Measurements from ENCODE around the gene BHLHE41.

The BHLHE41 gene

DNA sequence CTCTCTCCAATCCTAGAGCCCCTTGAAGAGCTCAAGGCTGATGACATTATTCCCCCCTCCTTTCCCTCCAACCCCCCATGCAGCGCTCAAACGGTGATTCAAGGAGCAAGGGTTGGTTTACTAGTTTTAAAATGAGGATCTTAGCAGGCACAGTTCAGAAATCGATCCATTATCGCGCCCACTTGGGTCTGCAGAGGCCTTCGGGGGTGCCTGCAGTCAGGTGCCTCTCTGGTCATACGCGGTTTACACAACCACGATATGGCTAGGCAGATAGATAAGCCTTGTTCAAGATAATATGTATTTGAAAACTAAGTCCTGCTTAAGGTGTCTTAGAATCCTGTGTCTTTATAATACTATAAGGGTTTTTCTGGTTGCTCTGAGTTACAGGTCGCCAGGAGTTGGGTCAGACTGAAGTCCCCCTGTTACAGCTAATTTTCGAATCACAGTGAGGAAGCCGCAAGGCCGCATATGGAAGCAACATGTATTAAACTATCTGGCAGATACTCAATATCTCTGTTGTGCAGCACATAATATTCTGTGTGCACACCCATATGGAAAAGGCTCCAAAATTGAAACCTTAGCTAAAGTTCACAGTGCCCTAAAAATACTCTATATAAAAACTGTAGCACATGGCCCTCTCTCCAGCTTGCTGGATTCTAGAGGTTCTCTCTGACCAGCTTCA is 10.0 kb downstream of the BHLHE41 start:
- peak overlapping the region; percentile 44 for H3K4me3 ChIP-seq (replicated peaks; ENCODE audit: low read depth, low read length)
- no peak for DNase-seq (ENCODE audit: extremely low read depth, low read depth)
- TF ChIP-seq, protein P1, sequence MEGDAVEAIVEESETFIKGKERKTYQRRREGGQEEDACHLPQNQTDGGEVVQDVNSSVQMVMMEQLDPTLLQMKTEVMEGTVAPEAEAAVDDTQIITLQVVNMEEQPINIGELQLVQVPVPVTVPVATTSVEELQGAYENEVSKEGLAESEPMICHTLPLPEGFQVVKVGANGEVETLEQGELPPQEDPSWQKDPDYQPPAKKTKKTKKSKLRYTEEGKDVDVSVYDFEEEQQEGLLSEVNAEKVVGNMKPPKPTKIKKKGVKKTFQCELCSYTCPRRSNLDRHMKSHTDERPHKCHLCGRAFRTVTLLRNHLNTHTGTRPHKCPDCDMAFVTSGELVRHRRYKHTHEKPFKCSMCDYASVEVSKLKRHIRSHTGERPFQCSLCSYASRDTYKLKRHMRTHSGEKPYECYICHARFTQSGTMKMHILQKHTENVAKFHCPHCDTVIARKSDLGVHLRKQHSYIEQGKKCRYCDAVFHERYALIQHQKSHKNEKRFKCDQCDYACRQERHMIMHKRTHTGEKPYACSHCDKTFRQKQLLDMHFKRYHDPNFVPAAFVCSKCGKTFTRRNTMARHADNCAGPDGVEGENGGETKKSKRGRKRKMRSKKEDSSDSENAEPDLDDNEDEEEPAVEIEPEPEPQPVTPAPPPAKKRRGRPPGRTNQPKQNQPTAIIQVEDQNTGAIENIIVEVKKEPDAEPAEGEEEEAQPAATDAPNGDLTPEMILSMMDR (IDR thresholded peaks at IDR 0.05; ENCODE audit: low read depth, low read length, missing control alignments), result no peak

DNA sequence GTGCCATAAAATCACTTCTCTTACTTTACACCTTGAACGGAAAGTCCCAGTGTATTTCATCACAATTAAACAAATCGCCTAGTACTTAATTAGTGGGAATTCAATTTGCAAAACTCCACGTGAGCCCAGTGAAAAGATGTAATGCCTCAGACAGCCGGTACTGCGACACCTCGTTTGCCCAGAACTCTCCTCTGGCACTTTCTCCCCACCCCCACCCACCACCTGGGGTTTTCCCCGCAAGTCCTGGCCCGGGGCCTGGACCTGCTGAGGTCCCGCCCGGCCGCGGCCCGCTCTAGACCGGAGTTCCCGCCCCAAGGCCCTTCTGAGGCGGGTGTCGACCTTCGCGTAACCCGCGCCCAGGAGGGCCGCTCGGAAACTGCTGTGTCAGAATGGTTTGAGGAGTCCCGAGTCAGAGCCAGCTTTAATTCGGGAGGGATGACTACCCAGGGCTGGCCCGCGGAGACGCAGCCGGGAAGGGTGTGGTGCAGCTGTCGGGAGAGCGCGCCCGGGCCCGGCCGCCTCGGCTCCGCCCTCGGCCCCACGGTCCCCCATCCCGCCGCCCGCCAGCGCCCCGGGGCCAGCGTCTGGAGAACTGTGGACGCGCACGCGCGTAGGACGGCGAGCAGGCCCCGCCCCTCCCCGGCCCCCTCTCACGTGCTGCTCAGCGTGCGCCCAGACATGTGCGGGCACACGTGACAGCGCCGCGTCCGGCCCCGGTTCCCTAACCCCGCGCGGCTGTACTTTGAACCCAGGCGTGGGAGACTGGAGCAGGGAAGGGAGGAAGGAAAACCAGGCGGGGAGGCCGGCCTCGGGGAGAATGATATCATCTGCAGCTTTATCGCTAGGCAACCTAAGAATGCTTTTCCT is 10.8 kb downstream of the BHLHE41 start:
- no peak for DNase-seq (ENCODE audit: extremely low read depth, low read depth)
- TF ChIP-seq, protein P1 (IDR thresholded peaks at IDR 0.05; ENCODE audit: low read depth, low read length, missing control alignments), result no peak
- H3K4me3 ChIP-seq (replicated peaks; ENCODE audit: low read depth, low read length), result peak overlapping the region; percentile 44

DNA sequence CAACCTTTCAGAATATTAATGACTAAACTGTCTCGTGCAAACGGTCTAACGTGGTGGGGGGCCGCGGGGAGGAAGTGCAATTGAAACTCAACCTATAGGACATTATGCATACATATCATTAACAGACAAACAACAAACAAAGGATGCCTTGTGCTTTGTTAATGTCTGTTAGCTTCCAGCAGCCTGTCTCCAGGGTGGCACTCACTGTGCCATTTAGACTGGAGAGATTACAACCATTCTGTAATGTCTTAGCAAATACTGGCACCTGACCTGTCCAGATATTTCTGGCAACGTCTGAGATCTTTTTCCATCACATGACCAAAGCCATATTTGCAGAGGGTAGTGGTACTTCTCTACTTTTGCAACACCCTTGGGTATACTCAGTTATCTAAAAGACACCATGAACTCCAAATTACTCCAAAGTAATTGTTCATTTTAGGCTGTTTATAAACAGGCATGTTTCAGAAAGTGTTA is 11.6 kb downstream of the BHLHE41 start:
- no peak for DNase-seq (ENCODE audit: extremely low read depth, low read depth)
- TF ChIP-seq, protein P1 (IDR thresholded peaks at IDR 0.05; ENCODE audit: low read depth, low read length, missing control alignments), result no peak
- H3K4me3 ChIP-seq (replicated peaks; ENCODE audit: low read depth, low read length), result no peak overlapping the region

DNA sequence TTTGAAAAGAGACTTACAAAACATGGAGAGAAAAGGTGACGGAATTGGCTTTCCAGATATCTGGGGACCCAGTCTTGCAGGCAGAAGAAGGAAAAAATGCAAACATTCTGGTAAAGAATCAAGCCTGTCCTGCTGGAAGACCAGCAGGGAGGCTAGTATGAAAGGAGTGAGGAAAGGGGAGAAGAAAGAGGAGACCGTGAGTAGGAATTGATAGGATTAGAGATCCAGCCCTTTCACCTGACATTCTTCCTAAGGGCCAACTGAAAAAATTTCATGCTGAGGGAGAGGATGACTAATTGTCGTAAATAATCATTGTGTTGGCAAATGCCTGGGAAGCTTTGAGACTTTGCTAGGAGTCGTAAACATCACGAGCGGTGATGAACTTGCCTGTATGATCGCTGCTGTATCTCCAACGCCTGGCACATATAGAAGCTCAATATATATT is 12.1 kb downstream of the BHLHE41 start:
- no peak overlapping the region for H3K4me3 ChIP-seq (replicated peaks; ENCODE audit: low read depth, low read length)
- no peak for DNase-seq (ENCODE audit: extremely low read depth, low read depth)
- TF ChIP-seq, protein P1 (IDR thresholded peaks at IDR 0.05; ENCODE audit: low read depth, low read length, missing control alignments), result no peak

DNA sequence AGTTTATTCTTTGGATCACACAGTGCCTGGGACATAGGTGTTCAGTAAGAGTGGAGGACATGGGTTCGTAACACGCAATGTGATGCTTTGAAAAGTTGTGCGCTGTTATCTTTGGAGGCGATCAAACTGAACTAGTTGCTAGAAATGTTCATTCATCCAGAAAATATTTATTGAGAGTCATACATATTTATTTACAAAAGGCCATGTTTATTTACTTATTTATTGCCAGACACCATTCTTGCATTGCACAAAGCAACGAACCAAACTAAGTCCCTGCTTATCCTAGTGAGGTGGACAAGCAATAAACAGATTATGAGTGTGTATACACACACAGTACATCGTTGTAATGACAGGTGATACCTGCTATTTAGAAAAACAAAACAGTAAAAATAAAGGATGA is 12.6 kb downstream of the BHLHE41 start:
- no peak for DNase-seq (ENCODE audit: extremely low read depth, low read depth)
- no peak overlapping the region for H3K4me3 ChIP-seq (replicated peaks; ENCODE audit: low read depth, low read length)
- TF ChIP-seq, protein P1 (IDR thresholded peaks at IDR 0.05; ENCODE audit: low read depth, low read length, missing control alignments), result no peak

DNA sequence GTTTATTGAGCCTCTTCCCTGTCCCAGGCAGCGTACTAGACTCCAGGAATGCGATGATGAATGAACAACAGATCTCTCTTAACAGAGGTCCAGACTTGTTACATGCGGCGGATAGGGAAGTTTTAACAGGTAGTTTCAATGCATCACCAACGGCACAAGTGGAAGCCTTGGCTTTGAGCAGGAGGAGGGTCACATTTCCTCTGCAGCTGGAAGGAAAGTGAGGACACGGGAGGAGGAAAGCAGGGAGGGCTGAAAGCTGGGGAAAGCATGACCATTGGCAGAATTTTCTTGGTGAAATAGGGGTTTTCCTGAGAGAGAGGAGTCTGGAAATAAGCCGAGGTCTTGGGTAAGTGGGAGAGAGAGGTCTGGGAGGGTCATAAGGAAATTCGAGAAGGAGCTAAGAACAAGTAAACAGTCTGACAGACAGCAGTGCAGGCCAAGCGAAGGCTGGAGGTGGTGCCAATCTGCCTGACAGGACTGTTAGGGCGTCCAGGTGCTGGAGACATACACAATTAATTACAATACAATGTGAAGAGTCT is 15.4 kb downstream of the BHLHE41 start:
- DNase-seq (ENCODE audit: extremely low read depth, low read depth), result no peak
- TF ChIP-seq, protein P1 (IDR thresholded peaks at IDR 0.05; ENCODE audit: low read depth, low read length, missing control alignments), result no peak
- H3K4me3 ChIP-seq (replicated peaks; ENCODE audit: low read depth, low read length), result no peak overlapping the region

Data from HFF-Myc (cell line).